RPMI7951 (cell line): Measurements from ENCODE around the gene KCNAB2. TPM values are rescaled to one million over a fixed set of nuclear protein-coding genes. Genes with fewer than 3 reads are reported as not detected.
A peak's percentile ranks its signal among the peaks of the same experiment; 100 is the strongest.
"Not testable (repeated sequence)": the region's sequence is repeated elsewhere in the genome, so short reads cannot be mapped to it uniquely, and the experiment has no call there.

ENCODE experiments used
- DNase-seq: peaks from one replicate; pipeline ENCODE4 v3.0.0-alpha.2; 2012; ENCODE audit warnings: low read depth
- total RNA-seq: library from RNA; depleted of rRNA; stranded (reverse); fragments of >200 nt; shearing (Covaris generic); gene quantifications from 2 replicates; pipeline ENCODE4 v1.2.3, GENCODE V29; 2014

Gene KCNAB2
- total RNA-seq, 1 experiment from 2014 or later, result 4.0 TPM

DNA sequence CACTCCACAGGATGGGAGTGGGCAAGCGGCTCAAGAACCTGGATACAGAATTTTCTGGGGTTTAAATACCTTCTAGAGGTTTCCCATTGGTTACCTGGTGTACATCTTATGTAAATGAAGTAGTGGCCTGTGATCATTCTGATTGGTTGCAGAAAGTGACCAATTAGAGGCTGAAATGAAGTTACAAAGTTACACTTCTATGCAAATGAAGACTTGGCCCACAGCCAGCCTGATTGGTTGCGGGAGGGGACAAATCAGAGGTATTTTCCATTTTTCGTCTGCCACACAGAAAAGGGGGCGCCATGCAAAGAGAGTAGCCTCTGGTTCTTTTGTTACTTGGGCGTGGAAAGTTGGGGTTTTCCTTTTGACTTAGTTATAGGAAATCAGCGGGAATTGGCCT is 8.9 kb downstream of the KCNAB2 start:
- DNase-seq, result no peak

DNA sequence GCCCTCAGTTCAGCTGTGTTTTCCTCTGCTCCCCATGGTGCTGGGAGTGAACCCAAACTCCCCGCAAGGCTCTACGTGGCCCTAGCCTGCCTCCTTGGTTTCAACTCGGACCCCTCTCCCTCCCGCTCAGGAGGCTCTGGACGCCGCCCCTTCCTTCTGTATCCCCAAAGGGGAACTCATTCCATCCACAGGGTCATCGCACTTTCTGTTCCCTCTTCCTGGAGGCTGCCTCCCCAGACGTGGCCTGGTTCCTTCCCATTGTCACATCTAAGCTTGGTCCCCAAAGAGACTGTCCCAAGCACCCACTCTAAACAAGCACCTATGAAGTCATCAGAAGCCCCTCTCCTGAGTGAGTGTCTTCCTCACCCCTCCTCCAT is 10.9 kb downstream of the KCNAB2 start:
- DNase-seq, result no peak

DNA sequence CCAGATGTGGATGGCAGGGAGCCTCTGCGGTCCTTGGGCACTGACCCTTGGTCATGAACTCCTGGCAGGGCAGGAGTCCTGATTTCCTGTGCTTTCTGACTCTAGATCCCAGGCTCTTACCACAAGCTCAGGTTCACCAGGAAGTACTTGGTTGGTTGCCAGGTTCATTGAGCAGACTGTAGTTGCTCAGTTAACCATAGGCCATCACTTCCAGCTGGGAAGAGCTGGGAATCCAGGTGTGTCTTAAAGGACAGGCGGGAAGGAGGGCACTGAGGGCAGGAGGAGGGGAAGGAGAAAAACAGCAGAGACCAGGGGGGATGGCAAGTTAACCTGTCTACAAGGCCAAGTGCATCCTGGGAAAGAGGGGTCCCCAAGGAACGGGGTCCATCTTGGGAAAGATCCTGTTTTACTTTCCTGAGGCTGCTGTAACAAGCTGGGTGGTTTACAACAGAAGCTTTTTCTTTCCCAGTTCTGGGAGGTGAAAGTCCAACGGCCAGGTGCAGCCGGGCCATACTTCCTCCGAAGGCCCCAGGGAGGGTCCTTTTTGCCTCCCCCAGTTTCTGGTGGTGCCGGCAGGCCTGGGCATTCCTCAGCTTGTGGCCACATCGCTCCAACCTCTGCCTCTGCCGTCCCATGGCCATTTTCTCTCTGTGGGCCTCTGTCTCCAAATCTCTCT is 11.6 kb downstream of the KCNAB2 start:
- DNase-seq, result no peak

DNA sequence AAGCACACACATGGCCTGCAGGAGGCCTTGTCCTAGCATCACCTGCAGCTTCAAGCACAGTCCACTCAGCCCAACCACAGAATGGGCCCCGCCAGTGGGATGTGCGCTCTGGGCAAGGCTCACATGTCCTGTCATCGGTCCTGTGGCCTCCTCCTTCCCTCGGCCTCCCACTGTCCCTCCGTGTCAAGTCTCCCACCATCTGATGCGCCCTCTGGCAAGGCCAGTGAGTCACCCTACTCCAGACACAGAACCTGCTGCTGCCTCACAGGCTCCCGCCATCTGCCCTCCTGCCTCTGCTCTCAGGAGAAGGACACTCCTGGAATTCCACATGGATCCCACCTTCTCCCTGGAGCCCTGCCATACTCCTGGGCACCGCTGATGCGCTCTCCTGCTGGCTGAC is 14.2 kb downstream of the KCNAB2 start:
- peak; percentile 88 for DNase-seq

DNA sequence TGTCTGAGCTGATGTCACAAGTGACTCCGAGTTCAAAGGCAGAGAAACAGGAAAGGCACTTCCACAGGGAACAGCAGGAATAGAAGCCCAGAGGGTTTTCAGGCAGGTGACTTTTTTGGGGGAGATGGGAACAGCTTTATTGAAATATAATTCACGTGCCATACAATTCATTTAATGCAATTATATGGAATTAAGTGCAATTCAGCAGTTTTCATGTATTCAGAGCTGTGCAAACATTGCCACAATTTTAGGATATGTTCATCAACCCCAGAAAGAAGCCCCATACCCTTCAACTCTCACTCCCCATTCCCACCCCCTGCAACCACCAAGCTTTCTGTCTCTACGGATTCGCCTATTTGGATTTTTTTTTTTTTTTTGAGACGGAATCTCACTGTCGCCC is 17.0 kb downstream of the KCNAB2 start:
- DNase-seq, result no peak

DNA sequence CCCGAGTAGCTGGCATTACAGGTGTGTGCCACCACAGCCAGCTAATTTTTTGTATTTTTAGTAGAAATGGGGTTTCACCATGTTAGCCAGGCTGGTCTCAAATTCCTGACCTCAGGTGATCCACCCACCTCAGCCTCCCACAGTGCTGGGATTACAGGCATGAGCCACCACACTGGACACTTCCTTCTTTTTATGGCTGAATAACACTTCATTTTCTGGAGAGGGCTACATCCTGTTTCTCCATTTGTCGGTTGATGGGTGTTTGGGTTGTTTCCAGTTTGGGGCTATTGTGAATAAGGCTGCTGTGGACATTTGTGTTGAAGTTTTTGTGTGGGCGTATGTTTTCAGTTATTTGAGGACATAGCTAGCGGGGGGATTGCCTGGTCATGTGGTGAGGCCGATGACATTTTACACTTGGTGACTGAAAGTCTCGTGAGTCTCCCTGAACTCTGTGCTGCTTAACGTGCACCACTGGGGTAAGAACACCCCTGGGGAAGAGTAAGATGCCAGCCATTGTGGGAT is 17.9 kb downstream of the KCNAB2 start:
- DNase-seq, result not testable (repeated sequence)

DNA sequence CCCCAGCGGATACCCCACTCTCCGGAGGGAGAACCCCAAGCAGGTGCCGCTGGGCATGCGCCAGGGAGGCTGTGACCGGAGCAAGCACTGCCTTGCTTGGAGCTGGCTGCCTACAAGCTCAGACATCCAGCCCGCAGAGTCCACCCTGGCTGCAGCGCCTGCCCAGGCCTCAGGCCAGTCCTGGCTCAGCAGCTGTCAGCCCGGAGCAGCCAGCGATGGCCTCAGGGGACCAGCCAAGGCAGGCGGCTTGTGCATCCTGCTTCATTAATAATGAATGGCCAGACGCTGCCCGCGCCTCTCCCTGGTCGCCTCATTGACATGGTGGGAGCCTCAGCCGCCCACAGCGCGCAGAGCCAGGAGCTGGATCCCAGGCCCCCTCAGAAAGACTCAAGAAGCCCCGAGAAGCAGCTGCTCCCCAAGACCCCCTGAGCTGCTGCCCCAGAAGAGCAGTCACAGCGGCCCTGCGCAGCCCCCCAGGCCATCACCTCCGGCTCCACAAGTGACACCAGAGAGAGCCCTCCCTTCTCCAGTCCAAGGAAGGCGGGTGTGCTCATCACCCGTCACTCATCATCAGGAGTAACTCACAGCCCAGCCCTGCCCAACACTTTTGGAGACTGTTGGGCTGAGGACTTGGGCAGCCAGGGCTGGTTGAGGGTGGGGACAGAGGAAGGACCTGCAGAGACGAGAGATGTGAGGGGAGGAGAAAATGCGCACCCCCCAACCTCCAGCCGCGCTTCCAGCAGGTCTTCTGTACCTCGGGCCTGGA is 19.6 kb downstream of the KCNAB2 start:
- no peak for DNase-seq

DNA sequence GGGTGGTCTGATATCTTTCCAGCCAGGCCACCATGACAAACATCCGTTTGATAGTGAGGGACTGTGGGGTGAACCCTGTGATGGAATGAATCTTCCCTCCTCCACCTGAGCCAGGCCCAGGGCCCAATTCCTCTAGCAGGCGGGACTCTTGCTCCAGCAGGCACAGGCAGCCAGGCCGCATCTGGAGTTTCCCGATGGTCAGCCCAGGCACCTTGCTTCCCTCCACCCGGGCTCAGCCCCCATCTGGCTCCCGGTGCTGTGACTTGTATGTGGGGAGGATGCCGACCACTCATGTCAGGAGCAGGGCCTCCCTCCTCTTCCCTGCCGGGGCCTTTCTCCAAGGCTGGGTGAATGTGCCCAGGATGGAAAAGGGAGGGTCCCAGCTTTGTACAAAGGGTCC is 21.0 kb downstream of the KCNAB2 start:
- DNase-seq, result no peak

DNA sequence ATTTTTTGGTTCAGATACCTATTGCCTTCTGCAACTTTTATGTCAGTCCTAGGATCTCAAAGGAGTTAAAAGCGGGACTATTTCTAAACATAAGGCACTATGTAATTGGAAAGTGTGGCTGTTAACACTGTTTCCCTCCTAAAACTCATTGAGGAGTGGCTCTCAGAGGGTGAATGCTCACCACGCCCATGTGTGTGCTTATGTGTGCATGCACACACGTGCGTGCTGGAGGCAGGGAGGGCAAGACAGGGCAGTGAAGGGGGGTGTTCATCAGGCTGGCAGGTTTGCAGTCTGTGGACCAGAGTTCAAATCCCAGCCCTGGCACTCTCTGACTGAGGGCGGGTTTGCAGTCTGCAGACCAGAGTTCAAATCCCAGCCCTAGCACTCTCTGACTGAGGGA is 22.4 kb downstream of the KCNAB2 start:
- no peak for DNase-seq

DNA sequence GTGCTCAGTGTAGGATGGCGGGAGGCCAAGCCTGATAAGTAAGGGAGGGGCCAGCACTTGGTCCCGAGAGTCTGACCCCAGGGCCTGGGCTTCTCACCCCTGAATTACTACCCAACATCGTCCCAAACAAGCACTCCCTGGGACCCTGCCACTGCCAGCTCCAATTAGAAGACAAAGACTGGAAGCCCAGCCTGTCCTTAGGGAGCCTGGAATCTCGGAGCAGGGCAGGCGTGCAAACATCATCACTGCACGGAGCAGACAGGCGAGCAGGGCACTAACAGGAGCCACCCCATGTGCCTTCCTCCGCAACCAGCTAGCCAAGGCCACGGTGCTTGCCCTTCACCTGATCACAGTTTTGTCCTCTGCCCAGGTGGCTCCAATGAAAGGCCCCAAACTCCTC is 23.2 kb downstream of the KCNAB2 start:
- DNase-seq, result no peak

DNA sequence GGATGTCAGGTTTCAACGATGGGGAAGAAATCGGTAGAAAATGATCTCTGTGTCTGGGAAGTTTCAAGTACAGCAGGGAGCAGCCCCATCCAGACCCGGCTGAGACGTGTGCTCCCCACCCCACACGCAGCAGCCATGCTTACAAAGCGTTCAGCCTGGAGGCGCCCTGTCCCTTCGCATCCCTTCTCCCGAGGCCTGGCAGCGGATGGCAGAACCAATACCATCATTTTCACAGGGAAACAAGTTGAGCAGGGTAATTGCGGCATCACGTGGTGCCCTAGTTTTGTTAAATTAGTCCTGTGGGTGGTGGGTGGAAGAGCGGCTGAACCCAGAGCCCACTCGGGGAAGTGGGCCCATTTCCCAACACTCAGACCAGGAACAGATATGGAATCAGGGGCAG is 23.9 kb downstream of the KCNAB2 start:
- no peak for DNase-seq

DNA sequence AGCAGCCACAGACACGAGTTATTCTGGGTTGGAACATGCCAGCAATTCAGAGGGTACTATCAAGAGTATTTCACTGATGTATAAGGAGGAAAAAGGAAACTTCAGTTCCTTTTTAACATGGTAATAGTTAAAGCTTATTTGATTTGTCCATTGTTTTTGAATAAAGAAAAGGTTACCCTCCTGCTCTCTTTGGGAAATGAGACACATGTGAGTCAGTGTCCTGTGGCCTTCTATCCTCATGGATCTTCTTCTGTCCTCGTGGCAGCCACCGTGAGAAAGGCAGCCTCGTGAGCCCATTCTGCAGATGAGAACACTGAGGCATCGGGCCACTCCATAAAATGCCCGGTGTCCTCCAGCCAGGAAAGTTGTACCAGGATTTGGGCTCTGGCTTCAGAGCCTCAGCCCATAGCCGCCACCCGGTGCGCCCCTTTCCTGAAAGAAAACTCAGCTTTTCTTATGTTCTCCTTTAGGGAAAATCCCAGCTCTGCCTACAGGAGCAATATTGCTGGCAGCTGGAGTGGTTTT is 24.8 kb downstream of the KCNAB2 start:
- DNase-seq, result no peak

DNA sequence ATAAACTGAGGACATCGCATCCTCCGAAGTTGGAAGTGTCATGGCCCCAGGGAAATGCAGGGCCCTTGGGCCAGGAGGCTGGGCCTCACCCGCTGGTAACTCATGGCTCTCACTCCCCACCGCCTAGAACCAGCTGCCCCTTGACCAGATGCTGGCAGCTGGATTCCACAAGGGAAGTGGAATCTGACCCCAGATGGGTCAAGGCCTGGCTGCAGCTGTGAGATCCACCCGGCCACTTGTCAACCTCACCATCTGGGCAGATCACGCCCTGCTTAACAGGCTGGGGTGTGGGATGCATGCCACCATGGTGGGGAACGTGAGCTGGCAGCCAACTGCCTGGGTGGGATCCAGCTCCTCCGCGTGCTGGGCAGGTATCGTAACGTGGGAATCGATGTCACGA is 25.5 kb downstream of the KCNAB2 start:
- DNase-seq, result no peak

DNA sequence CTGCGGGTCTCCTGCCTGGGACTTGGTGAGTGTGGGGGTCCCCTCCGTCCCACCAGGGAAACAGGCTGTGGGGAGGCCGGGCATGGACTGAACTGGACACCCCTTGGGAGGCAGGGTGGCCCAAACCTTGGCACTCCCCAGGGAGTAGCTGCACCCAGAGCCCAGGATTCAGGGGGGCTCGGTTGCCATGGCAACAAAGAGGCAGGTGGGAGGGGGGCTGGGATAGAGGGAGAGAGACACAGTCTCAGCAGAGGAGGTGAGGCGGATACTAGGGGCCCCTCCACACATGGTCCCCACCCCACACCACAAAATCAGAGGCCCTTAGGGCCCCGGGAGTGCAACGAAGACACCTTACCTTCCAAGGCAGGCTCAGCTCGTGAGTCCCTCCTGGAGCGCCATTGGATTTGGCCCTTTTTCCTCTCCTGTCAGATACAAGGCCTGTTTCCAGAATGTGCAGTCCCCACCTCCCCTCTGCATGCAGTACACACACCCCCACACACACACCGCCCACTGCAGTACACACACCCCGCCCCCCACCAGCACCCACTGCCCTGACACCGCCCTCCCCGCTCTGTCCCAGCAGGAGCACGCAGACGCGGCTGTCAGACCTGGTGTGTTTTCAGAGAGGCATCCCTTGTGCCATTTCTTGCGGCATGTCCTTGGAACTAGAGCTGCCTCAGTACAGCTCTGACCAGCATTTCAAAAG is 27.2 kb downstream of the KCNAB2 start:
- DNase-seq, result no peak

DNA sequence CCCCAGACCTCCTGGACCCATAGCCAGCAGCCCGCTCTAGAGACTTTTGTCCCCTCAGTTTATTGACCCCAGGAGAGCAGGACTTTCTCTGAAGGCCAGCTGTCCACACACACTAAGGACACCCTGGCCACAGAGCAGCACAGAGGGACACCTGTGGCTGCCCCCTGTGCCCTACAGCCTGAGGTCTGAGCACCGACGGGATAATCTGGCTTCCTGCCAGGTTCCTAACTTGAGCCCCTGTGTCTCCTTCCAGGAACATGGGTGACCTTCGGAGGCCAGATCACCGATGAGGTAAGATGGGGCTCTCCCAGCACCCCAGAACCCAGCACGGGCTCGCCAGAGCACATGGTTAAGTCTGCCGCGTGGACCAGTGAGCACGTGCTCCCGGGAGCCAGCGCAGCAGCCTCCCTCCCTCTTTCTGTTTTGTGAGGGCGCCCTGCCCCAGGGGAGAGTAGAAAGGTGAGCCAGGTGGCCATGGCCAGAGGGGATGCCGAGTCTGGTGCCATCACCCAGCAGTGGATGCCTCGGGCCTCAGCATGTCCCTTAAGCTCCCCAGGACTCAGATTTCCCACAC is 27.9 kb downstream of the KCNAB2 start:
- no peak for DNase-seq

DNA sequence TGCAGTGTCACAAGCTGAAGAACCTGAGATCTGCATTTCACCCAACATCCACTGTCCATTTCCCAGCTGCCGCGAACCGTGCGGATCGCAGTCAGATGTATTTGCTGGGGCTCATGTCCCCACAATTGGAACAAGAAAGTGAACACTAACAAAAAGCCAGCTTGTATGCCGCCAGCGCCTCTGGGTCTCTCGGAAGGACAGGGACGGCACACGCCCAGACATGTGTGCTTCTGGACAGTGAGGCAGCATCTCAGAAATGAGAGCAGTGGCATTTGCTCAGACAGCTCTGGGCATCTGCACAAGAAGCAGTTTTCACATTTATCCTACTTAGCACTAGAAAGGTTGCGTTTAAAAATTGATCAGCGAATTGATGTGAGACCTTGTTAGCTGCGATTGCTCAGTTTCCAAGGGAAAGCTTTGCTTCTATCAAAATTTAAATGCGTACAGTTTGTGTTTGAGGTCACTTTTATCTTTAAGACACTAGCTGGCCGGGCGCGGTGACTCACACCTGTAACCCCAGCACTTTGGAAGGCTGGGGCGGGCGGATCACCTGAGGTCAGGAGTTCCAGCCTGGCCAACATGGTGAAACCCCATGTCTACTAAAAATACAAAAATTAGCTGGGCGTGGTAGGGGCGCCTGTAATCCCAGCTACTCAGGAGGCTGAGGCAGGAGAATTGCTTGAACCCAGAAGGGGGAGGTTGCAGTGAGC is 28.7 kb downstream of the KCNAB2 start:
- DNase-seq, result no peak

DNA sequence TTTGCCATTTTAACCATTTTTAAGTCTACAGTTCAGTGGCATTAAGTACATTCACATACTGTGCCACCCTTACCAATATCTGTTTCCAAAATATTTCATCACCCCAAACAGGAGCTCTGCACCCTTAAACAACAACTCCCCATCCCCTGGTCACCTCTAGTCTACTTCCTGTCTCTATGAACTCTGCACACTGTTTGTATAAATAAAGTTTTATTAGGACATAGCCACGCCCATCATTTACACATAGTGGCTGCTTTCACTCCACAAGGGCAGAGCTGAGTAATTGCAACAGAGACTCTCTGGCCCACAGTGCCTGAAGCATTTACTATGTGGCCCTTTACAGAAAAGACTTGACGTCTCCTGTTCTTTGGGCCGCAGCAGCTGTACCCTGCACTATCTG is 30.1 kb downstream of the KCNAB2 start:
- no peak for DNase-seq

DNA sequence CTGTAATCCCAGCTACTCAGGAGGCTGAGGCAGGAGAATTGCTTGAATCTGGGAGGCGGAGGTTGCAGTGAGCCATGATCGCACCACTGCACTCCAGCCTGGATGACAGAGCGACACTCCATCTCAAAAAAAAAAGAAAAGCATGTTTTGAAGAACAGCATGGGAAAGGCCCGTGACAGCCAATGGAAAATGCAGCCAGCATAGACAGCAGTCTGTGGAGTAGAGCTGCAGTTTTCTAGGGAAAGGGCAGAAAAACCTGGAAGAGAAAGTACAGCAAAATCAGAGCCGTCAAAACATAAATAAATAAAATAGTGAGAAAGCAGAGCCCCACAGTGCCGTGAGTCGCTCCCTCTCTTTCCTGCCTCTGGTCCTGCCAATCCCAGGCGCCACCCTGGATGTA is 31.4 kb downstream of the KCNAB2 start:
- not testable (repeated sequence) for DNase-seq

DNA sequence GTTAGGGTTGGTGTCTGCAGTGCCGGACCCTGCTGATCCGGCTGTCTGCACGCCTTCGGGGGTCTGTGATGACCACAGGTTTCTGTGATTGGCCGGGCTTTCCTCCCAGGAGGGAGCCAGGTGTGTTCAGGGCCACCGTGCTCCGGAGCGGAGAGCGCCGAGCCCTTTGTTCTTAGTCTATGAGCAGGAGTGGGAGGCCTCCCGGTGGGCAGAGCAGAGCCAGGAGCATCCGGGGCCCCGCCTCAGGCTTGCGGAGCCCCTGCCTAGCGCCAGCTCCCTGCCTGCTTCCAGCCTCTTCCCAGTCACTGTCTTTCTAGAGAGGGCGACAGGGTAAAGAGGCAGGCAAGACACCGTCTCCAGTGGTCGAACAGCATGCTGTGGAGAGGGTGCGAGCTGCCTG is 31.8 kb downstream of the KCNAB2 start:
- DNase-seq, result no peak

DNA sequence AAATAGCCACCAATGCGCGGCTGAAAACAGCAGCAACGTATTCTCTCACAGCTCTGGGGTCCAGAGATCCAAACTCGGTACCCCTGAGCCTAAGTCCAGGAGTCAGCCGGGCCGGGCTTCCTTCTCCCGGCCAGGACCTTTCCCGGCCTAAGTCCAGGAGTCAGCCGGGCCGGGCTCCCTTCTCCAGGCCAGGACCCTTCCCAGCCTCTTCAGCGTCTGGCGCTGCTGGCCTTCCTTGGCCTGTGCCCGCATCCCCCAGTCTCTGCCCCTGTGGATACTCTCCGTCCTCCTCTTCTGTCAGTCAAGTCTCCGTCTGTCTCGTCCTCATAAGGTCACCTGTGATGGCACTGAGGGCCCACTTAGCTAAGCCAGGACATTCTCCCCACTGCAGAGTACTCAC is 32.2 kb downstream of the KCNAB2 start:
- no peak for DNase-seq

DNA sequence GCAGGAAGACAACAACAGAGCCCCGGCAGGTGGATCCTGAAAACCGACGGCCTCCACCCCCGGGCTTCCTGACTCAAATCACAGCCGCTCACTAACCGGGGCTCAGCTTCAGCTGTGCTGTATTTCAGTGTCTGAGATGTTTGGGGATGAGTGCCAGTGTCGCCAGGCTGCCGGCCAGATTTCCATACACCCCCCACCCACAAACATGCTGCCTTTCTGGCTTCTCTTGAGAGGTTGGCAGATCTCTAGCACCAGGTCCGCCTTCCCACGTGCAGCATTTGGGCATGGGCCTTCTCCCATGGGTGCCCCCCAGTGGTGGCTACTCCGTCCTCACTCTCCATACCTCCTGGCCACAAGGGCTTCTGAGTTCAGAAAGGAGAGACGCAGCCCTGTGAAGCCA is 34.8 kb downstream of the KCNAB2 start:
- no peak for DNase-seq

DNA sequence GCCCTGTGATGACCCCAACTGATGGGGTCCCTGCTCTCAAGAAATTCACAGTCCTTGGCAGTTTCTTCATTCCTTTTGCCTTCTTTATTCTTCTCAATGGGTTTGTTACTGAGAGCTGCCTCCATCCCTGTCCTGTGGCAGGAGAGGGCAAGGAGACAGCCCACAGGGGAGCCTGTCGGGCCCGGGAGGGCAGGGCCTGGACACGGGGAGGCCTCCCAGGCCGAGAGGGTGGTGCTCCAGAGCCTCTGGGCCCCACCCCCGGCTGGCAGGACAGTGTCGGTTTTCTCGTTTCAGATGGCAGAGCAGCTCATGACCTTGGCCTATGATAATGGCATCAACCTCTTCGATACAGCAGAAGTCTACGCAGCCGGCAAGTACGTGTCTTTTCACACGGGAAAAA is 36.2 kb downstream of the KCNAB2 start:
- DNase-seq, result no peak
